ENCODE measurements around the gene ABCA7. TPM values are rescaled to one million over a fixed set of nuclear protein-coding genes. Genes with fewer than 3 reads are reported as not detected.
A peak's percentile ranks its signal among the peaks of the same experiment; 100 is the strongest.

ABCA7 gene
- total and polyA plus RNA-seq, 2 of the 13 experiments (the other 11 are each of a cell fraction or from before 2014, with no cell fraction given): 4.4 to 32.4 TPM

DNA sequence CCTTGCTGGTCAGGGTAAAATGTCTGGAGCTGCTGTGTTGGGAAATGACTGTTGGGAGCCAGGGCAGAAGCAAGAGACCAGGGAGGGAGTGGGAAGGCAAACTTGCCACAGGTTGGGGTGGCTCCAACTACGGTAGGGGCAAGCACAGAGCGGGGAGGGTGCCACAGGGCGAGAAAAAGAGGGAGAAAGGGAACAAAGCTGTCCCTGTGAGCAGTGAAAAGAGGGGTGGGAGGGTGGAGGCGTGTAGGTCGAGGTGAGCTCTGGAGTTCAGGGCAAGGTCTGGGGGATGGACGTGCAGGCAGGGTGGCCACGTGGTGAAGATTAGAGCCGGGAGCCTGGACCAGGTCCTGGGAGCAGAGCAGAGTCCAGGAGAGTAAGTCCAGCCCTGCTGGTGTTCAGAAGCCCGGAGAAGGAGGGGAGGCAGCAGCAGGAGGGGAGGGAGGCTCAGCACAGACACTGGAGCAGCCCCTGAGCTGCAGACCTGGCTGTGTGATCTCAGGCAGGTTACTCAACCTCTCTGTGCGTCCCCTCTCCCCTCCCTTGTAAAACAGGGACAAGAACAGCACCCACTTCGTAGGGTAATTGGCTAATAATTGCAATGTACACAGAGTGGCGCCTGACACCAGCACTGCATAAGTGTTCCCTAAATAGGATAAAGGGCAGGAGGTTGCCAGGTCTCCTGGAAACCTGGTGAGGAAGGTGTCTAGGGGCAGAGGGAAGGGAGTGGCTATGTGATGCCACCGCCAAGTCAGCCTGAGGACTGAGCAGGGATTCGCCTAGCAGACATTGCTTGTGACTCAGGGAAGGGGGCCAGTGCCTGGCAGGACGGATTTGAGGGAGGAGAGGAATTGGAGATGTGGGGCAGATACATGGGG, 58.5 kb downstream of the ABCA7 start (continued):
- TF ChIP-seq, protein P1, sequence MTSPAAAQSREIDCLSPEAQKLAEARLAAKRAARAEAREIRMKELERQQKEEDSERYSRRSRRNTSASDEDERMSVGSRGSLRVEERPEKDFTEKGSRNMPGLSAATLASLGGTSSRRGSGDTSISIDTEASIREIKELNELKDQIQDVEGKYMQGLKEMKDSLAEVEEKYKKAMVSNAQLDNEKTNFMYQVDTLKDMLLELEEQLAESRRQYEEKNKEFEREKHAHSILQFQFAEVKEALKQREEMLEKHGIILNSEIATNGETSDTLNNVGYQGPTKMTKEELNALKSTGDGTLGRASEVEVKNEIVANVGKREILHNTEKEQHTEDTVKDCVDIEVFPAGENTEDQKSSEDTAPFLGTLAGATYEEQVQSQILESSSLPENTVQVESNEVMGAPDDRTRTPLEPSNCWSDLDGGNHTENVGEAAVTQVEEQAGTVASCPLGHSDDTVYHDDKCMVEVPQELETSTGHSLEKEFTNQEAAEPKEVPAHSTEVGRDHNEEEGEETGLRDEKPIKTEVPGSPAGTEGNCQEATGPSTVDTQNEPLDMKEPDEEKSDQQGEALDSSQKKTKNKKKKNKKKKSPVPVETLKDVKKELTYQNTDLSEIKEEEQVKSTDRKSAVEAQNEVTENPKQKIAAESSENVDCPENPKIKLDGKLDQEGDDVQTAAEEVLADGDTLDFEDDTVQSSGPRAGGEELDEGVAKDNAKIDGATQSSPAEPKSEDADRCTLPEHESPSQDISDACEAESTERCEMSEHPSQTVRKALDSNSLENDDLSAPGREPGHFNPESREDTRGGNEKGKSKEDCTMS (CRISPR knock-in tag; conservative IDR thresholded peaks at IDR 0.05): no peak
- TF ChIP-seq, protein P2, sequence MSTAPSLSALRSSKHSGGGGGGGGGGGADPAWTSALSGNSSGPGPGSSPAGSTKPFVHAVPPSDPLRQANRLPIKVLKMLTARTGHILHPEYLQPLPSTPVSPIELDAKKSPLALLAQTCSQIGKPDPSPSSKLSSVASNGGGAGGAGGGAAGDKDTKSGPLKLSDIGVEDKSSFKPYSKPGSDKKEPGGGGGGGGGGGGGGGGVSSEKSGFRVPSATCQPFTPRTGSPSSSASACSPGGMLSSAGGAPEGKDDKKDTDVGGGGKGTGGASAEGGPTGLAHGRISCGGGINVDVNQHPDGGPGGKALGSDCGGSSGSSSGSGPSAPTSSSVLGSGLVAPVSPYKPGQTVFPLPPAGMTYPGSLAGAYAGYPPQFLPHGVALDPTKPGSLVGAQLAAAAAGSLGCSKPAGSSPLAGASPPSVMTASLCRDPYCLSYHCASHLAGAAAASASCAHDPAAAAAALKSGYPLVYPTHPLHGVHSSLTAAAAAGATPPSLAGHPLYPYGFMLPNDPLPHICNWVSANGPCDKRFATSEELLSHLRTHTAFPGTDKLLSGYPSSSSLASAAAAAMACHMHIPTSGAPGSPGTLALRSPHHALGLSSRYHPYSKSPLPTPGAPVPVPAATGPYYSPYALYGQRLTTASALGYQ (CRISPR knock-in tag; IDR thresholded peaks at IDR 0.05): no peak
- TF ChIP-seq ELF3 (CRISPR knock-in tag; IDR thresholded peaks at IDR 0.05): no peak; the same call in 1 of the 2 replicates
- TF ChIP-seq, protein P3, sequence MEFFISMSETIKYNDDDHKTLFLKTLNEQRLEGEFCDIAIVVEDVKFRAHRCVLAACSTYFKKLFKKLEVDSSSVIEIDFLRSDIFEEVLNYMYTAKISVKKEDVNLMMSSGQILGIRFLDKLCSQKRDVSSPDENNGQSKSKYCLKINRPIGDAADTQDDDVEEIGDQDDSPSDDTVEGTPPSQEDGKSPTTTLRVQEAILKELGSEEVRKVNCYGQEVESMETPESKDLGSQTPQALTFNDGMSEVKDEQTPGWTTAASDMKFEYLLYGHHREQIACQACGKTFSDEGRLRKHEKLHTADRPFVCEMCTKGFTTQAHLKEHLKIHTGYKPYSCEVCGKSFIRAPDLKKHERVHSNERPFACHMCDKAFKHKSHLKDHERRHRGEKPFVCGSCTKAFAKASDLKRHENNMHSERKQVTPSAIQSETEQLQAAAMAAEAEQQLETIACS (CRISPR knock-in tag; IDR thresholded peaks at IDR 0.05): no peak
- no peak for TF ChIP-seq FOXJ3 (CRISPR knock-in tag; IDR thresholded peaks at IDR 0.05; ENCODE audit: borderline replicate concordance)
- TF ChIP-seq RARA (CRISPR knock-in tag; IDR thresholded peaks at IDR 0.05): peak; percentile 70
- TF ChIP-seq, protein P4, sequence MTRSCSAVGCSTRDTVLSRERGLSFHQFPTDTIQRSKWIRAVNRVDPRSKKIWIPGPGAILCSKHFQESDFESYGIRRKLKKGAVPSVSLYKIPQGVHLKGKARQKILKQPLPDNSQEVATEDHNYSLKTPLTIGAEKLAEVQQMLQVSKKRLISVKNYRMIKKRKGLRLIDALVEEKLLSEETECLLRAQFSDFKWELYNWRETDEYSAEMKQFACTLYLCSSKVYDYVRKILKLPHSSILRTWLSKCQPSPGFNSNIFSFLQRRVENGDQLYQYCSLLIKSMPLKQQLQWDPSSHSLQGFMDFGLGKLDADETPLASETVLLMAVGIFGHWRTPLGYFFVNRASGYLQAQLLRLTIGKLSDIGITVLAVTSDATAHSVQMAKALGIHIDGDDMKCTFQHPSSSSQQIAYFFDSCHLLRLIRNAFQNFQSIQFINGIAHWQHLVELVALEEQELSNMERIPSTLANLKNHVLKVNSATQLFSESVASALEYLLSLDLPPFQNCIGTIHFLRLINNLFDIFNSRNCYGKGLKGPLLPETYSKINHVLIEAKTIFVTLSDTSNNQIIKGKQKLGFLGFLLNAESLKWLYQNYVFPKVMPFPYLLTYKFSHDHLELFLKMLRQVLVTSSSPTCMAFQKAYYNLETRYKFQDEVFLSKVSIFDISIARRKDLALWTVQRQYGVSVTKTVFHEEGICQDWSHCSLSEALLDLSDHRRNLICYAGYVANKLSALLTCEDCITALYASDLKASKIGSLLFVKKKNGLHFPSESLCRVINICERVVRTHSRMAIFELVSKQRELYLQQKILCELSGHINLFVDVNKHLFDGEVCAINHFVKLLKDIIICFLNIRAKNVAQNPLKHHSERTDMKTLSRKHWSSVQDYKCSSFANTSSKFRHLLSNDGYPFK (CRISPR knock-in tag; IDR thresholded peaks at IDR 0.05; ENCODE audit: borderline replicate concordance): no peak
- TF ChIP-seq, protein P5, sequence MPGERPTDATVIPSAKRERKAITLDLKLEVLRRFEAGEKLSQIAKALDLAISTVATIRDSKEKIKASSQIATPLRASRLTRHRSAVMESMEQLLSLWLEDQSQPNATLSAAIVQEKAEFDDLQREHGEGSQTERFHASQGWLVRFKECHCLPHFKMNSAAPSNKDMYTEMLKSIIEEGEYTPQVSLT (CRISPR knock-in tag; IDR thresholded peaks at IDR 0.05; ENCODE audit: borderline replicate concordance, low read depth): no peak
- TF ChIP-seq ZNF850 (CRISPR knock-in tag; conservative IDR thresholded peaks at IDR 0.05): no peak
- peak; percentile 99 for TF ChIP-seq ZNF383 (CRISPR knock-in tag; IDR thresholded peaks at IDR 0.05; ENCODE audit: borderline replicate concordance)
- no peak for TF ChIP-seq PTBP1 (IDR thresholded peaks at IDR 0.05; ENCODE audit: low read depth, low read length, poor library complexity, severe bottlenecking)
- TF ChIP-seq, protein P6, sequence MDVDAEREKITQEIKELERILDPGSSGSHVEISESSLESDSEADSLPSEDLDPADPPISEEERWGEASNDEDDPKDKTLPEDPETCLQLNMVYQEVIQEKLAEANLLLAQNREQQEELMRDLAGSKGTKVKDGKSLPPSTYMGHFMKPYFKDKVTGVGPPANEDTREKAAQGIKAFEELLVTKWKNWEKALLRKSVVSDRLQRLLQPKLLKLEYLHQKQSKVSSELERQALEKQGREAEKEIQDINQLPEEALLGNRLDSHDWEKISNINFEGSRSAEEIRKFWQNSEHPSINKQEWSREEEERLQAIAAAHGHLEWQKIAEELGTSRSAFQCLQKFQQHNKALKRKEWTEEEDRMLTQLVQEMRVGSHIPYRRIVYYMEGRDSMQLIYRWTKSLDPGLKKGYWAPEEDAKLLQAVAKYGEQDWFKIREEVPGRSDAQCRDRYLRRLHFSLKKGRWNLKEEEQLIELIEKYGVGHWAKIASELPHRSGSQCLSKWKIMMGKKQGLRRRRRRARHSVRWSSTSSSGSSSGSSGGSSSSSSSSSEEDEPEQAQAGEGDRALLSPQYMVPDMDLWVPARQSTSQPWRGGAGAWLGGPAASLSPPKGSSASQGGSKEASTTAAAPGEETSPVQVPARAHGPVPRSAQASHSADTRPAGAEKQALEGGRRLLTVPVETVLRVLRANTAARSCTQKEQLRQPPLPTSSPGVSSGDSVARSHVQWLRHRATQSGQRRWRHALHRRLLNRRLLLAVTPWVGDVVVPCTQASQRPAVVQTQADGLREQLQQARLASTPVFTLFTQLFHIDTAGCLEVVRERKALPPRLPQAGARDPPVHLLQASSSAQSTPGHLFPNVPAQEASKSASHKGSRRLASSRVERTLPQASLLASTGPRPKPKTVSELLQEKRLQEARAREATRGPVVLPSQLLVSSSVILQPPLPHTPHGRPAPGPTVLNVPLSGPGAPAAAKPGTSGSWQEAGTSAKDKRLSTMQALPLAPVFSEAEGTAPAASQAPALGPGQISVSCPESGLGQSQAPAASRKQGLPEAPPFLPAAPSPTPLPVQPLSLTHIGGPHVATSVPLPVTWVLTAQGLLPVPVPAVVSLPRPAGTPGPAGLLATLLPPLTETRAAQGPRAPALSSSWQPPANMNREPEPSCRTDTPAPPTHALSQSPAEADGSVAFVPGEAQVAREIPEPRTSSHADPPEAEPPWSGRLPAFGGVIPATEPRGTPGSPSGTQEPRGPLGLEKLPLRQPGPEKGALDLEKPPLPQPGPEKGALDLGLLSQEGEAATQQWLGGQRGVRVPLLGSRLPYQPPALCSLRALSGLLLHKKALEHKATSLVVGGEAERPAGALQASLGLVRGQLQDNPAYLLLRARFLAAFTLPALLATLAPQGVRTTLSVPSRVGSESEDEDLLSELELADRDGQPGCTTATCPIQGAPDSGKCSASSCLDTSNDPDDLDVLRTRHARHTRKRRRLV (CRISPR knock-in tag; IDR thresholded peaks at IDR 0.05): no peak
- TF ChIP-seq NAIF1 (CRISPR knock-in tag; IDR thresholded peaks at IDR 0.05; ENCODE audit: borderline replicate concordance): peak; percentile 65; the same call in 1 of the 2 replicates

Measured in HepG2 (cell line).